Cardiac fibroblast (primary cell): ENCODE measurements around the gene ATP13A4.

Experiments used
- DNase-seq, 2 donors: peaks; one replicate each; pipeline versions ENCODE4 v3.0.0 to v3.0.0-alpha.2; 2010; ENCODE audit warnings: low read depth in 2 of 2
- H3K4me3 ChIP-seq, 2 donors: replicated peaks in 1 of 2; 1 replicate in 1 of 2; 2 replicates in 1 of 2; pipeline ENCODE4 v1.5.1; 2011; ENCODE audit warnings: low read depth in 2 of 2, low read length in 2 of 2, mild to moderate bottlenecking in 2 of 2, moderate library complexity in 1 of 2
- TF ChIP-seq, protein P1 (sequence below): IDR thresholded peaks from one replicate; pipeline ENCODE4 v1.5.1; 2011; ENCODE audit warnings: low read depth, mild to moderate bottlenecking, low read length, inconsistent platforms

ATP13A4 gene

DNA sequence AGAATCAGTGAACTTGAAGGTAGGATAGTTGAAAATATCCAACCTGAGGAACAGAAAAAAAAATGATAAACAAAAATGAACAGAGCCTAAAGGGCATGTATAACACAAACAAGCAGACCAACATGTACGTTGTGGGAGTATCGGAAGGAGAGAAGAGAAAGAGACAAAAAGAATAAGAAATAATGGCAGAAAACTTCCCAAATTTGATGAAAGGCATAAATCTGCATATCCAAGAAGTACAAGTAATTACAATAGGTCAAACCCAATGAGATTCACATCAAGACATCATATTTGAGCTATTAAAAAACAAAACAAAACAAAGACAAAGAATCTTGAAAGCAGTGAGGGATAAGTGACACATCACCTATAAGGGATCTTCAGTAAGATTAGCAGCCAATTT, 138.1 kb downstream of the ATP13A4 start:
- TF ChIP-seq, protein P1, sequence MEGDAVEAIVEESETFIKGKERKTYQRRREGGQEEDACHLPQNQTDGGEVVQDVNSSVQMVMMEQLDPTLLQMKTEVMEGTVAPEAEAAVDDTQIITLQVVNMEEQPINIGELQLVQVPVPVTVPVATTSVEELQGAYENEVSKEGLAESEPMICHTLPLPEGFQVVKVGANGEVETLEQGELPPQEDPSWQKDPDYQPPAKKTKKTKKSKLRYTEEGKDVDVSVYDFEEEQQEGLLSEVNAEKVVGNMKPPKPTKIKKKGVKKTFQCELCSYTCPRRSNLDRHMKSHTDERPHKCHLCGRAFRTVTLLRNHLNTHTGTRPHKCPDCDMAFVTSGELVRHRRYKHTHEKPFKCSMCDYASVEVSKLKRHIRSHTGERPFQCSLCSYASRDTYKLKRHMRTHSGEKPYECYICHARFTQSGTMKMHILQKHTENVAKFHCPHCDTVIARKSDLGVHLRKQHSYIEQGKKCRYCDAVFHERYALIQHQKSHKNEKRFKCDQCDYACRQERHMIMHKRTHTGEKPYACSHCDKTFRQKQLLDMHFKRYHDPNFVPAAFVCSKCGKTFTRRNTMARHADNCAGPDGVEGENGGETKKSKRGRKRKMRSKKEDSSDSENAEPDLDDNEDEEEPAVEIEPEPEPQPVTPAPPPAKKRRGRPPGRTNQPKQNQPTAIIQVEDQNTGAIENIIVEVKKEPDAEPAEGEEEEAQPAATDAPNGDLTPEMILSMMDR: no peak
- no peak overlapping the region for H3K4me3 ChIP-seq
- DNase-seq: no peak

DNA sequence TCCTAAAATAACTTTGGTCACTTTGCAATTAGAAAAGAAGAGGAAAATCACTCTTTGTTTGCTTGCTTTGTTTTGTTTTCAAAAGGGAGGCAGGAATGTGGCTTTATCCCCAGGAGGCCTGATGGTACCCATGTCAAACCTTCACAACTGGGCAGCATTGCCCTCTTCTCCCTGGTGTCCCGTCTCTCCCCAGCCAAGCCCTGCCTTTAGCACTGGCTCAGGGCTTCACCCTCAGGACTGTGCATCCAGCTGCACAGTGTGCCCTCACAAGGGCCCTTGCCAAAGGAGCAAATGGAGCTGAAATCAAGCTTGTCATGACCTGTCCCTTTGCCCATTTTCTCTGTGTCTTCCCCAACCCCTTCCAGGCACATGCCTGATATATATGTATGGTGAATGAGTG, 147.0 kb downstream of the ATP13A4 start:
- H3K4me3 ChIP-seq: no peak overlapping the region
- no peak for DNase-seq
- TF ChIP-seq, protein P1: no peak

GRCh38 chr3:193407112-193407511, 147.6 kb downstream of the ATP13A4 start:
- no peak for DNase-seq
- TF ChIP-seq, protein P1: no peak
- H3K4me3 ChIP-seq: no peak overlapping the region

DNA sequence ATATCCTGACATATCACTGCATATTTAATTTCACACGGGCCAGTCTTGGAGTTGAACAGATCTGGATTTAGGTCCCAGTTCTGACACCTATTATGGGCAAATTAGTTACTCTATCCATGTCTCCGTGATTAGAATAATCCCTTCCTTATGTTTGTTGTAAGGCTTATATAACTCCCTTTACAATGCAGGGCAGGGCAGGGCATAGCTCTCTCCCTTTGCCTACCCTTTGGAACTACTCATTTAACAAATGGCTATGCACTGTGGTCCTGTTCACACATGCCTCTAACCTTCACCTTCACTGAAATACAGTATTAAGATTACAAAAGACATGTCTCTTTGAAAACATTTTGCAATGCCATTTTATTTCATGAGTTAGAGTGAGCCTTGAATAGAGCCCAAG, 151.4 kb downstream of the ATP13A4 start:
- DNase-seq: no peak
- no peak overlapping the region for H3K4me3 ChIP-seq
- TF ChIP-seq, protein P1: no peak

DNA sequence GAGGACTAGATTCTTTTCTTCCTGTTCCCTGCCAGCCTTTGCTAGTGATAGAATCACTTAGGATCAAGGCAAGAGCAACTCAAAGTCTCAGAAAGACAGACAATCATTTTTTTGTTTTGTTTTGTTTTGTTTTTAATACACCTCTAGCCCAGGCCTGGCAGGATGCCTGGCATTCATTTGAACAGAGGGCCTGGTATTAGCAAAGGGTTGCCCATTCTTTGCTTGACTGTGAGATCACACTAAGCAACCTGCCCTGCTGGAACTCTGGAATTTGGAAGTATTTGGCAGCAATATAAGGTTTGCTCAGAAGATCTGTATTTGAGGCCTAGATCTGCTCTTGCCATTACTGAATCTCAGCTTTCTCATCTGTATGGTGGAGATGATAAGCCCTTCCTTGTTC, 154.4 kb downstream of the ATP13A4 start:
- no peak overlapping the region for H3K4me3 ChIP-seq
- TF ChIP-seq, protein P1: no peak
- DNase-seq: no peak

DNA sequence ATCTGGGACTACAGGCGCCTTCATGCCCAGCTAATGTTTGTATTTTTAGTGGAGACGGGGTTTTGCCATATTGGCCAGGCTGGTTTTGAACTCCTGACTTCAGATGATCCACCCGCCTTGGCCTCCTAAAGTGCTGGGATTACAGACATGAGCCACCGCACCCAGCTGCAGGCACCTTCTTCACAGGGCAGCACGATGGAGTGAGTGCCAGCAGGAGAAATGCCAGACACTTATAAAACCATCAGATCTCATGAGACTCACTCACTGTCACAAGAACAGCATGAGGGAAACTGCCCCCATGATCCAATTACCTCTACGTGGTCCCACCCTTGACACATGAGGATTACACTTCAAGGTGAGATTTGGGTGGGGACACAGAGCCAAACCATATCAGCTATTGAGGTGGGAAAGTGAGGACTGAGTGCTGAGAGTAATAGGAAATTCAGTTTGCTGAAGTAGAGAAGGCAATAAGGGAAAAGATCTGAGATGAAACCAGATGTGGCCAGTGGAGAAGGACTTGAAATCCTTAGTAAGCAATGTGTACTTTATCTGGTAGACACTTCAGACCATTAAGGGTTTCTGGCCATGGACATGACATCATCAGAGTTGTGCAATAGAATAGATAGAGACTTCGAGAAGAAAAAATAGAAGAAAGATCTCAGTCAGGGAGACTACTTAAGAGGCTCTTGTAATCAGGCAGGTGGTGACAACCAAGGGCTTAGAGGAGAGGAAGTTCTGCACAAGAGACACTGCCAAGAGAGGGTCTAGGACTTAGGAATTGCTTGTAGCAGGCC, 158.0 kb downstream of the ATP13A4 start:
- TF ChIP-seq, protein P1: no peak
- DNase-seq: no peak
- H3K4me3 ChIP-seq: no peak overlapping the region

DNA sequence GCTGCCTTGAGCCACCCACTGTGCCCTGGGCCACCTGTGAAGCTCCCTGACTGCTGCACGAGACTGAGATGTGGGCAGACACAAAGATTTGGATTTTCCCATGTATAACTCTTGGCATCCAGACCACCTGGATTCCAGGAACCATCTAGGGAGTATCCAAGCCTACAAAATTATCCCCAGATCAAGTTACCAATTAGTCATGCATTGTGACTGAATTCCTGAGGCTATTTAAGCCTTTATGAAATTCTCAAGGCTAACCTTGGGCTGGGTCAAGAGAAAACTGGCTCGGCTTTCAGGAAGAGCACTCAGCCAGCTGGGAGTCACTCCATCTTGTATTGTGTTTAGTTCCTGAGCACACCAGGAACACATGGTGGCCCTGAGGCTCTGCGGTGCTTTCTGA, 162.8 kb downstream of the ATP13A4 start:
- H3K4me3 ChIP-seq: no peak overlapping the region
- no peak for DNase-seq
- TF ChIP-seq, protein P1: no peak
